HepG2 (cell line): ENCODE measurements around the gene CARMIL3. TPM values are rescaled to one million over a fixed set of nuclear protein-coding genes. Genes with fewer than 3 reads are reported as not detected.
A peak's percentile ranks its signal among the peaks of the same experiment; 100 is the strongest.

Source experiments
- BCL3 ChIP-seq: sonication (generic); formaldehyde crosslinking; IDR thresholded peaks from 2 replicates; pipeline ENCODE4 v1.5.1; 2020; ENCODE audit warnings: mild to moderate bottlenecking, missing genetic modification reagents, moderate library complexity
- GFI1 ChIP-seq: sonication (generic); formaldehyde crosslinking; IDR thresholded peaks from 2 replicates; pipeline ENCODE4 v1.5.0; 2020; ENCODE audit warnings: missing genetic modification reagents, mild to moderate bottlenecking, borderline replicate concordance
- KLF13 ChIP-seq: sonication (generic); formaldehyde crosslinking; IDR thresholded peaks from 2 replicates; pipeline ENCODE4 v1.4.0; 2020; ENCODE audit warnings: mild to moderate bottlenecking, missing genetic modification reagents
- MNT ChIP-seq: fragments of 450-650 bp; IDR thresholded peaks from 2 replicates; pipeline ENCODE4 v1.6.1; 2016
- POLR2G ChIP-seq: fragments of 200-400 bp; formaldehyde crosslinking; IDR thresholded peaks from 2 replicates; pipeline ENCODE4 v1.6.1; 2018; ENCODE audit warnings: mild to moderate bottlenecking, low read depth, low read length, moderate library complexity
- RBFOX2 ChIP-seq: fragments of 200-400 bp; formaldehyde crosslinking; IDR thresholded peaks from 2 replicates; pipeline ENCODE4 v1.6.1; 2017; ENCODE audit warnings: low read depth, mild to moderate bottlenecking, low read length
- REST ChIP-seq, 2 experiments: IDR thresholded peaks; 2 replicates each; pipeline ENCODE4 v1.6.1; 2011 to 2012; ENCODE audit warnings: low read length in 2 of 2, borderline replicate concordance in 1 of 2, low read depth in 1 of 2, mild to moderate bottlenecking in 1 of 2, moderate library complexity in 1 of 2
- RNF2 ChIP-seq: fragments of 450-650 bp; conservative IDR thresholded peaks from 2 replicates; pipeline ENCODE4 v1.6.1; 2016; ENCODE audit warnings: low read depth
- THAP7 ChIP-seq: sonication (generic); formaldehyde crosslinking; IDR thresholded peaks from 2 replicates; pipeline ENCODE4 v1.8.1; 2023; ENCODE audit warnings: mild to moderate bottlenecking, missing genetic modification reagents
- ZBTB43 ChIP-seq: sonication (generic); formaldehyde crosslinking; conservative IDR thresholded peaks from 2 replicates; pipeline ENCODE4 v1.4.0; 2020; ENCODE audit warnings: missing genetic modification reagents
- ZC3H4 ChIP-seq: sonication (generic); formaldehyde crosslinking; IDR thresholded peaks from 2 replicates; pipeline ENCODE4 v1.4.0; 2020; ENCODE audit warnings: missing genetic modification reagents, borderline replicate concordance
- ZFP62 ChIP-seq: sonication (generic); formaldehyde crosslinking; IDR thresholded peaks from 2 replicates; pipeline ENCODE4 v1.4.0; 2020; ENCODE audit warnings: missing genetic modification reagents
- ZMAT3 ChIP-seq: sonication (generic); formaldehyde crosslinking; conservative IDR thresholded peaks from 2 replicates; pipeline ENCODE4 v1.7.0; 2021; ENCODE audit warnings: missing genetic modification reagents
- ZNF160 ChIP-seq: sonication (generic); formaldehyde crosslinking; IDR thresholded peaks from 2 replicates; pipeline ENCODE4 v1.8.0; 2022; ENCODE audit warnings: mild to moderate bottlenecking, inconsistent platforms, missing genetic modification reagents
- ZNF205 ChIP-seq: IDR thresholded peaks from 2 replicates; pipeline ENCODE4 v1.6.1; 2018; ENCODE audit warnings: missing biosample characterization, missing genetic modification reagents
- ZNF263 ChIP-seq: sonication (generic); formaldehyde crosslinking; IDR thresholded peaks from 2 replicates; pipeline ENCODE4 v1.4.0; 2020; ENCODE audit warnings: missing genetic modification reagents
- ZNF512 ChIP-seq: sonication (generic); formaldehyde crosslinking; IDR thresholded peaks from 2 replicates; pipeline ENCODE4 v1.4.0; 2020; ENCODE audit warnings: mild to moderate bottlenecking, missing genetic modification reagents
- ZNF660 ChIP-seq: sonication (generic); formaldehyde crosslinking; IDR thresholded peaks from 2 replicates; pipeline ENCODE4 v1.5.1; 2020; ENCODE audit warnings: mild to moderate bottlenecking, low read depth, missing genetic modification reagents, borderline replicate concordance
- ZNF761 ChIP-seq: sonication (generic); formaldehyde crosslinking; conservative IDR thresholded peaks from 2 replicates; pipeline ENCODE4 v1.4.0; 2020; ENCODE audit warnings: mild to moderate bottlenecking, missing genetic modification reagents
- polyA plus RNA-seq, 8 experiments: library from polyadenylated mRNA; depleted of rRNA in 3 of 8; stranded (reverse) in 7 of 8; unstranded in 1 of 8; fragments of >200 nt; fragmentation: Illumina TruSeq in 4 of 8; extraction: Trizol in 4 of 8; gene quantifications; 2 replicates each; pipeline versions ENCODE4 v1.2.1 to v1.2.3, GENCODE V29; 2011 to 2016; ENCODE audit warnings: low read depth in 4 of 8, missing spikeins in 1 of 8, mixed read lengths in 1 of 8; ENCODE audit not compliant: insufficient read depth in 1 of 8
- total RNA-seq, 5 experiments: library from RNA; depleted of rRNA; stranded (reverse); fragments of >200 nt; fragmentation: Illumina TruSeq; extraction: Trizol; gene quantifications; 2 replicates each; pipeline ENCODE4 v1.2.3, GENCODE V29; 2016; ENCODE audit warnings: low read depth in 1 of 5

Gene CARMIL3
- total and polyA plus RNA-seq, 2 of the 13 experiments (the other 11 are each of a cell fraction or from before 2014, with no cell fraction given), result 0.27 to 0.55 TPM

GRCh38 chr14:24098229-24098926 lies 46.6 kb downstream of the CARMIL3 start (continued):
- TF ChIP-seq ZNF761 (CRISPR knock-in tag) (no peak), RNF2 (no peak), ZBTB43 (0 out of 2 replicates have a peak, but pooled peaks have one; percentile 33), ZFP62 (CRISPR knock-in tag) (0 out of 2 replicates have a peak, but pooled peaks have one; percentile 52), ZC3H4 (CRISPR knock-in tag) (0 out of 2 replicates have a peak, but pooled peaks have one; percentile 59), REST (IDR thresholded peaks at IDR 0.05; ENCODE audit: borderline replicate concordance in 1 of 2, low read depth in 1 of 2, low read length in 2 of 2) (no peak), THAP7 (CRISPR knock-in tag) (0 out of 2 replicates have a peak, but pooled peaks have one; percentile 80), ZMAT3 (no peak), ZNF660 (CRISPR knock-in tag) (no peak), ZNF205 (CRISPR knock-in tag) (no peak), KLF13 (CRISPR knock-in tag) (no peak), ZNF263 (peak; percentile 43; the same call in 1 of the 2 replicates), MNT (no peak), ZNF512 (CRISPR knock-in tag) (no peak), RBFOX2 (peak; percentile 76), POLR2G (peak; percentile 22), BCL3 (CRISPR knock-in tag) (0 out of 2 replicates have a peak, but pooled peaks have one; percentile 28), GFI1 (CRISPR knock-in tag) (no peak), ZNF160 (CRISPR knock-in tag) (no peak)
